Mucosa of stomach (tissue), 1 donor: ENCODE results near the gene PITHD1.
"Not testable (repeated sequence)": the region's sequence is repeated elsewhere in the genome, so short reads cannot be mapped to it uniquely, and the experiment has no call there.

Experiments
- H3K27me3 ChIP-seq: one replicate; pipeline ENCODE4 v1.7.0; 2013; ENCODE audit warnings: mild to moderate bottlenecking, low read length; ENCODE audit not compliant: control insufficient read depth, insufficient read depth
- H3K36me3 ChIP-seq: one replicate; pipeline ENCODE4 v1.7.0; 2013; ENCODE audit warnings: low read length; ENCODE audit not compliant: control insufficient read depth, insufficient read depth
- H3K4me1 ChIP-seq: one replicate; pipeline ENCODE4 v1.7.0; 2013; ENCODE audit warnings: mild to moderate bottlenecking, low read length; ENCODE audit not compliant: control insufficient read depth, insufficient read depth
- H3K4me3 ChIP-seq: one replicate; pipeline ENCODE4 v1.7.0; 2013; ENCODE audit warnings: low read length
- H3K9ac ChIP-seq: one replicate; pipeline ENCODE4 v1.7.0; 2013; ENCODE audit warnings: mild to moderate bottlenecking, low read length, moderate library complexity
- H3K9me3 ChIP-seq: one replicate; pipeline ENCODE4 v1.7.0; 2013; ENCODE audit warnings: mild to moderate bottlenecking, low read length, moderate library complexity; ENCODE audit not compliant: control insufficient read depth
- donor health status: Pancreatic carcinoma.

Gene PITHD1, protein sequence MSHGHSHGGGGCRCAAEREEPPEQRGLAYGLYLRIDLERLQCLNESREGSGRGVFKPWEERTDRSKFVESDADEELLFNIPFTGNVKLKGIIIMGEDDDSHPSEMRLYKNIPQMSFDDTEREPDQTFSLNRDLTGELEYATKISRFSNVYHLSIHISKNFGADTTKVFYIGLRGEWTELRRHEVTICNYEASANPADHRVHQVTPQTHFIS

DNA sequence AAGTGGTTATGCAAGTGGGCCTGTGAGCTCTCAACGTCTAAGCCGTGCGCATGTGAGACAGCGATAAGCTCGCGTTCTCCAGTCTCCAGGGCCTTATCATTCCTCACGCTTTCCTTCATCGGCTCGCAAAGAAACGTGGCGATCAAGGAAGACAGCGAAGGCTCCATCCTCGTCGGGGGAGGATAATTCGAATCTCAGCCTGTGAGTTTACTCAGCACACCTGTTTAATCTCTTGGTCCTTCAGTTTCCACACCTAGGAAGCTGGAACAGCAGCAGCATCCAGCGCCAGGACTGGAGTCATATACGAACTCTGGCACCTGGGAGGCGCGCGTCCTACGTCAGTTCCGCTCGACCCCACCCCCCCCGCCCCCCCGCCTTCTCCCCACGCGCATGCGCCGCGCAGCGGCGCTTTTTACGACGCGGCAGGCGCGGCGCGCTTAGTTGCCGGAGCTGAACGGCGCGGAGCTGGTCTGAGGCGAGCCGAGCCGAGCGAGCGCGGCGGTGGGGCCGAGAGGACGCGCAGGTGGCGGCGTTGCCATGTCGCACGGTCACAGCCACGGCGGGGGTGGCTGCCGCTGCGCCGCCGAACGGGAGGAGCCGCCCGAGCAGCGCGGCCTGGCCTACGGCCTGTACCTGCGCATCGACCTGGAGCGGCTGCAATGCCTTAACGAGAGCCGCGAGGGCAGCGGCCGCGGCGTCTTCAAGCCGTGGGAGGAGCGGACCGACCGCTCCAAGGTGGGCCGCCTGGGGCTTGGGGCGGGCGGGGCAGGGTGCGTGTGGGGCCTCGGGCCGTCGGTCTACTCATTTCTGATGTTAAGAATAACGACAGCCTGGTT, at the start of gene PITHD1:
Gene PITHD1 (plus strand): TSS at position 440 of the 836 bp plus-strand sequence. CDS start 98 bp downstream, at position 538.
- Histone ChIP-seq H3K9me3 (no peaks in the 10 kb centered on the region), H3K9ac (peak within 1 kb of the TSS; percentile 89), H3K36me3 (no peaks in the 10 kb centered on the region), H3K27me3 (no peaks in the 10 kb centered on the region), H3K4me3 (peak within 1 kb of the TSS; percentile 99), H3K4me1 (peaks cover 38% of the 10 kb centered on the region)

DNA sequence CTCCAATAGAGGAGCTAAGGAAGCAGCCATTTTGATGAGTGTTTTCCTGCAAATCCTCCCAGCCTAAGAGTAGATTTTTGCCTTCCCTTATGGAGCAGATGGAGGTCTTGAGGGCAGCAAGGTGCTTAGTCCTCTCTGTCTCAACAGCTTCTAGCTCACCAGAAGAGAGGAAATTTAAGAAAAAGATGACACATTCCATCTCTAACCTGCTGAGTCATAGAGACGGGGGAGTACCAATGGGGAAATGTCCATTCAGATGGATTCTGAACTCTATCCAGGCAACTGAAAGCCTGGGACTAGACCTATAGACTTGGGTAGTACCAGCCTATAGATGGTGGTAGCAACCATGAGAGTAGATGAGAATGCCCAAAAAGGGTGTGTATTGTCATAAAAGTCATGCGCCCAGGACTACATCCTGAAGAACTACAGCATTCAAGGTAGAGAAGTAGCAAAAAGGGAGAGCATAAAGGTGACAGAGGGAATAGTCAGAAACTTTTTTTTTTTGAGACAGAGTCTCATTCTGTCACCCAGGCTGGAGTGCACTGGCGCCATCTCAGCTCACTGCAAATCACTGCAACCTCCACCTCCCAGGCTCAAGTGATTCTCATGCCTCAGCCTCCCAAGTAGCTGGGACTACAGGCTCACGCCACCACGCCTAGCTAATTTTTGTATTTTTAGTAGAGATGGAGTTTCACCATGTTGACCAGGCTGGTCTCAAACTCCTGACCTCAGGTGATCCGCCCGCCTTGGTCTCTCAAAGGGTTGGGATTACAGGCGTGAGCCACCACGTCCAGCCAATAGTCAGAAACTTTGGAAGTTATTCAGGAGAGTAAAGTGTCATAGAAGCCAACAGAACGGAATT, 45.6 kb upstream of the PITHD1 start:
- Histone ChIP-seq H3K36me3 (no peaks in the 10 kb centered on the region), H3K4me3 (no peak overlapping the region), H3K4me1 (peaks cover 15% of the 10 kb centered on the region), H3K27me3 (no peaks in the 10 kb centered on the region), H3K9ac (no peak overlapping the region), H3K9me3 (no peaks in the 10 kb centered on the region)

DNA sequence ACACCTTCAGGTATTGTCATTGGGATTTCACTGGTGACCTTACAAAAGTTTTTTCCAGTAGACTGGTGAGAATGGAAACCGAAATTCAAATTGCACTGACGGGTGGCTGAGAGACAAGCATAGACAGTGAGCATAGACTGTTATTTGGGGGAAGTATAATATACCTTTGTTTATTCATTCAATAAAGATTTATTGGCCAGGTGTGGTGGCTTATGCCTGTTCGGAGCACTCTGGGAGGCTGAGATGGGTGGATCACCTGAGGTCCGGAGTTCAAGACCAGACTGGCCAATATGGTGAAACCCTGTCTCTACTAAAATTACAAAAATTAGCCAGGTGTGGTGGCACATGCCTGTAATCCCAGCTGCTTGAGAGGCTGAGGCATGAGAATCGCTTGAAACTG, 44.9 kb upstream of the PITHD1 start:
- H3K9ac ChIP-seq, H3K4me1 ChIP-seq, H3K4me3 ChIP-seq, H3K36me3 ChIP-seq, H3K27me3 ChIP-seq, H3K9me3 ChIP-seq: not testable (repeated sequence)

DNA sequence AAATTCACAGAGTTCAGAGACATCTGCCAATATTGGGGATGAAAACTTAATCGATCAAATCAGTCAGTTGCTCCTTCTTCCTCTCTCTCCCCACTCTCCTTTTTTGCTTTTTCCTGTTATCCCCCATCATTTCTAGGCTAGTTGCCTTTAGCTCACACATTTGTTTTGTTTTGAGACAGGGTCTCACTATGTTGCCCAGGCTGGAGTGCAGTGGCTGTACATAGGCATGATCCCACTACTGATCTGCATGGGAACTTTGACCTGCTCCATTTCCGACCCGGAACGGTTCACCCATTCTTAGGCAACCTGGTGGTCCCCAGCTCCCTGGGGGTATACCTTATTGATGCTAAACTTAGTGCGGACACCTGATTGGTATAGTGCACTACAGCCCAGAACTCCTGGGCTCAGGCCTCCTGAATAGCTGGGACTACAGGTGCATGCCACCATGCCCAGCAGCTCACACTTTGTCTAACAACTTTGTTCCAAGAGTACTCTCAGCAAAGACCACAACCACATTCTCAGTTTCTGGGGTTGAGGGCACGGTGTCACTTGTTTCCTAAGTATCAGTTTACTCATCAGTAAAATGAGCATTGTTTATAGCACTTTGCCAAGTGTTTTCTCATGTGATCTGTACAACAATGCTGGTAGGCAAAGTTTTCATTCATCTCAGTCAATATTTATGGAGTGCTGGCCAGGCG, 41.6 kb upstream of the PITHD1 start:
- Histone ChIP-seq H3K9ac (no peak overlapping the region), H3K9me3 (no peaks in the 10 kb centered on the region), H3K36me3 (no peaks in the 10 kb centered on the region), H3K4me3 (no peak overlapping the region), H3K4me1 (no peaks in the 10 kb centered on the region), H3K27me3 (no peaks in the 10 kb centered on the region)

DNA sequence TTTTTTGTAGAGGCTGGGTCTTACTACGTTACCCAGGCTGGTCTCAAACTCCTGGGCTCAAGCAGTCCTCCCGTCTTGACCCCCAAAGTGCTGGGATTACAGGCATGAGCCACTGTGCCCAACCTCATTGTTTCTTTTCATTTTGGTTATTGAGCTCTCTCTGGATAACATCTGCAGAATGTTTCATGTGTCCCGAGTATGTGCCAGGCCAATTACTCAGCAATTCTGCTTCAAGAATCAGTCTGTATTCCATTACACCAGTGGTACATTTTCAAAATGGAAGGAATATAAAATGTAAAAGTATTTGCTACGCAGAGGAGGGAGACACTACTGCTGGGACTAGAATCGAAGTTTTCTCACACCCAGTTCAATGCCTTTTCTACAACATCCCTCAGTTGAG, 36.6 kb upstream of the PITHD1 start:
- no peaks in the 10 kb centered on the region for H3K36me3 ChIP-seq
- H3K27me3 ChIP-seq, result no peaks in the 10 kb centered on the region
- peaks cover 12% of the 10 kb centered on the region for H3K4me1 ChIP-seq
- no peak overlapping the region for H3K9ac ChIP-seq
- no peak overlapping the region for H3K4me3 ChIP-seq
- H3K9me3 ChIP-seq, result no peaks in the 10 kb centered on the region

DNA sequence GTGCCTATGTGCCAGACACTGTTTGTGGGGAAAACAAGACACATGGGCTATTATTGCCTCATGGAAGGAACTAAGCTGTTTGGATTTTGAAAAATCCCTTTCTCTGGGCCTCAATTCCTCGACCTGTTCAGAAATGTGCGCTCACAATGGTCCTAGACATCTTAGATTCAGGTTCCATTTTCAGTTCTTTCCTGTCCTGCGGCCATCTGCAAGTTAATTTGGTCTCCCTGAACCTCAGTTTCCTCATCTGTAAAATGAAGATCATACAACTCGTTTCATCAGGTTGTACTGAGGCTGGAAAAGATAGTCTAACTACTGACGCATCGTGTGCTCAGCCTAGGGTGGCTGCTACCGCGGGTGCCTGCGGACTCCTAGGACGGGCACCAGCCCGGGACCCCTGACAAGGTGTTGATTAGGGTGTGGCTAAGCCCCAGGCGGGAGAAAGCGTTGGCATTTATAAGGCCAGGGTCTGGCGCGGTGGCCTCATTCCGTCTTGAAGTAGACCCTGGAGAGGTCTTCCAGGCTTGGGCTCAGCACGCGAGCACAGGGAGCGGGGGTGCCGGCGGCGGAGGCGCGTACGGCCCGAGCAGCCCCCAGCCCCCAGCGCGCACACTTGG, 35.4 kb upstream of the PITHD1 start:
- H3K4me3 ChIP-seq, result peak overlapping the region; percentile 54
- H3K9me3 ChIP-seq, result no peaks in the 10 kb centered on the region
- peak overlapping the region; percentile 90 for H3K9ac ChIP-seq
- no peaks in the 10 kb centered on the region for H3K36me3 ChIP-seq
- H3K27me3 ChIP-seq, result no peaks in the 10 kb centered on the region
- peaks cover 12% of the 10 kb centered on the region for H3K4me1 ChIP-seq

DNA sequence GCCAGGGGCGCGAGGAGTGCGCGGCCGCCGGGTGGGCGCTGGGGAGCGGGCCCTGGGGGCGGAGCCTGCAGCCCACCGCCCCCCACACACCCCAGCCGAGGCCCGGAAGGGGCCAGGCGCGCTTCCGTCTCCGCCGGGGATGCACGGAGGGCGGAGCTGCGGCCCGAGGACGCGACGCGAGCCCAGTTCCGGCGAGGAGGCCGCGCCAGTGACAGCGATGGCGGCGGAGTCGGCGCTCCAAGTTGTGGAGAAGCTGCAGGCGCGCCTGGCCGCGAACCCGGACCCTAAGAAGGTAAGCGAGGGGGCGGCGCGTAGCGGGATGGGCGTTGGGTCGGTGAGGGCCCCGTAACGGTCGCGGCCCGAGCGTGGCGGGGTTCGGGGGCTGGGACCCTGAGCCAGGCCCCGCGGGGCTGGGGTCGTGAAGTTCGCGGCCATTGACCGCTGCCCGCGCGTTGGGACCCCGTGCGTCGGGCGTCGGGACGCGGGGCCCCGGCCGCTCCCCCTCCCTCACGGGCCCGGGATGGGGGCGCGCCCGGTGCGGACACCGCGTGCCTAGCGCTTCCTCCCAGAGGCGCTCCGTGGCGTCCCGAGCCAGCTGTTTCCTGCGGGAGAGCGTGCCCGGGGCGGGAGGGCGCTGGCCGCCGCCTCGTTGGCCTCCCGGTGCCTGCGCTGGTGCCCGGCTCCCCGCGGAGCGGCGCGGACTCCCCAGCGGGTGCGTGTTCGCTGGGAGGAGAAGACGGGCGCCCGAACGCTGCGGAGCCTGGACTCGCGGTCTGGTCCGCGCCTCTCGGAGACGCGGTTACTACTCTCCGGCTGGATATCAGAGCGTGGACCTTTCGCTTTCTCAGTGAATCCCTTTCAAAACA, 34.7 kb upstream of the PITHD1 start, which contains the start of gene ELOA:
Gene ELOA (plus strand): TSS at position 185 of the 866 bp plus-strand sequence. CDS start 33 bp downstream, at position 218.
- H3K4me1 ChIP-seq, result peaks cover 15% of the 10 kb centered on the region

DNA sequence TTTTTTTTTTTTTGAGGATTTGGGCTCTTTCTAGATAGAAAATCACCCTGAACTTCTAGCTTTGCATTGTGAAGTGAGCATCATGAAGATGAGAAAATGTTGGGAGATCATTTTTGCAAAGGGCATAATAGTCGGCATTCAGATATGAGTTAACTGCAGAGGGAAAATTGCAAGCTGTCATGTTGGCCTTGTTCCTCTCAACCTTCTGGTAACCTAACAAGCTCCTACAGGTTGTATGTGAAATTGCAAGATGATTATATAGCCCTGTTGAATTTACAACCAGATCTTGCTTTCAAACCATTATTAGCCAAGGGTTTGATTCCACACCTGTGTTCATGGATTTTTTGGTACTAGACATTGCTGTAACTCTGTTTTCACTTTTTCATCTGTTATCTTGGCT, 32.7 kb upstream of the PITHD1 start:
- Histone ChIP-seq H3K9me3 (no peaks in the 10 kb centered on the region), H3K4me3 (no peak overlapping the region), H3K27me3 (no peaks in the 10 kb centered on the region), H3K9ac (no peak overlapping the region), H3K36me3 (no peaks in the 10 kb centered on the region), H3K4me1 (peaks cover 17% of the 10 kb centered on the region)

More for the DNA sequence above, 34.7 kb upstream of the PITHD1 start, which contains the start of gene ELOA:
- Histone ChIP-seq H3K4me3 (peak within 1 kb of the TSS; percentile 54), H3K27me3 (no peaks in the 10 kb centered on the region), H3K9me3 (no peaks in the 10 kb centered on the region), H3K9ac (peak within 1 kb of the TSS; percentile 90), H3K36me3 (no peaks in the 10 kb centered on the region)

DNA sequence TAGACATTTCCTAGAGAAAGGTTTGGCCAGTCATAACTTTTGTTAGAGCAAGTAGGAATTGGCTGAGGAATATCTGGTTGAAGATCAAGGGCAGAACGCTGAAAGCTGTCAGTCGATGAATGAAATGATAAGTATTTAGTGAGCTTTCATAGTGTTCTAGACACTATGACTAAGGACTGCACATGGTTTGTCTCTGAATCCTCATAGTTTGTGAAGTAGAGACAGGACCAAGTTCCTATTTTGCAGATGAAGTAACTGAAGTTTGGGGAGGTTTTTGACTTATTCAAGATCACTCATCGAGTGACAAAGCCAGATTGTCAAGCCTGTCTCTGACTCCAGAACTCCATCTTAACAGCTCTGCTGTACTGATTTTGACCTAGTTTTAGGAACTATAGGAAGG, 30.2 kb upstream of the PITHD1 start:
- H3K9me3 ChIP-seq, result no peaks in the 10 kb centered on the region
- peaks cover 10% of the 10 kb centered on the region for H3K4me1 ChIP-seq
- no peaks in the 10 kb centered on the region for H3K27me3 ChIP-seq
- no peak overlapping the region for H3K4me3 ChIP-seq
- no peak overlapping the region for H3K9ac ChIP-seq
- peaks cover 7% of the 10 kb centered on the region for H3K36me3 ChIP-seq

DNA sequence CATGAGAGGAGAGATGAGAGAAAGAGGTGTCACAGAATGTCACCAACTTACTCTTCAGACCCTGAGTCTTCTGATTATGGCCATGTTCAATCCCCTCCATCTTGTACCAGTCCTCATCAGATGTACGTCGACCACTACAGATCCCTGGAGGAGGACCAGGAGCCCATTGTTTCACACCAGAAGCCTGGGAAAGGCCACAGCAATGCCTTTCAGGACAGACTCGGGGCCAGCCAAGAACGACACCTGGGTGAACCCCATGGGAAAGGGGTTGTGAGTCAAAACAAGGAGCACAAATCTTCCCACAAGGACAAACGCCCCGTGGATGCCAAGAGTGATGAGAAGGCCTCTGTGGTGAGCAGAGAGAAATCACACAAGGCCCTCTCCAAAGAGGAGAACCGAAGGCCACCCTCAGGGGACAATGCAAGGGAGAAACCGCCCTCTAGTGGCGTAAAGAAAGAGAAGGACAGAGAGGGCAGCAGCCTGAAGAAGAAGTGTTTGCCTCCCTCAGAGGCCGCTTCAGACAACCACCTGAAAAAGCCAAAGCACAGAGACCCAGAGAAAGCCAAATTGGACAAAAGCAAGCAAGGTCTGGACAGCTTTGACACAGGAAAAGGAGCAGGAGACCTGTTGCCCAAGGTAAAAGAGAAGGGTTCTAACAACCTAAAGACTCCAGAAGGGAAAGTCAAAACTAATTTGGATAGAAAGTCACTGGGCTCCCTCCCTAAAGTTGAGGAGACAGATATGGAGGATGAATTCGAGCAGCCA, 27.0 kb upstream of the PITHD1 start:
- Histone ChIP-seq H3K36me3 (peaks cover 13% of the 10 kb centered on the region), H3K27me3 (no peaks in the 10 kb centered on the region), H3K9me3 (no peaks in the 10 kb centered on the region), H3K9ac (no peak overlapping the region), H3K4me3 (no peak overlapping the region), H3K4me1 (peaks cover 4% of the 10 kb centered on the region)
